Endodermal cell (in vitro differentiated cells): Measurements from ENCODE around the gene C9orf78. TPM values are rescaled to one million over a fixed set of nuclear protein-coding genes. Genes with fewer than 3 reads are reported as not detected.

Source experiments
- DNase-seq: peaks from one replicate; pipeline ENCODE4 v3.0.0-alpha.2; 2017
- H3K27ac ChIP-seq: 2 replicates; pipeline ENCODE4 v1.5.1; 2013; ENCODE audit warnings: mild to moderate bottlenecking, low read depth, low read length, moderate library complexity
- H3K27me3 ChIP-seq: 2 replicates; pipeline ENCODE4 v1.6.1; 2013; ENCODE audit warnings: mild to moderate bottlenecking, low read length, moderate library complexity; ENCODE audit not compliant: insufficient read depth, control insufficient read depth, poor library complexity, severe bottlenecking
- H3K36me3 ChIP-seq: 2 replicates; pipeline ENCODE4 v1.7.0; 2013; ENCODE audit warnings: mild to moderate bottlenecking, low read length, moderate library complexity; ENCODE audit not compliant: control insufficient read depth, insufficient read depth
- H3K4me1 ChIP-seq: one replicate; pipeline ENCODE4 v1.7.0; 2013; ENCODE audit warnings: low read length; ENCODE audit not compliant: control insufficient read depth, insufficient read depth
- H3K4me3 ChIP-seq: 2 replicates; pipeline ENCODE4 v1.5.1; 2013; ENCODE audit warnings: mild to moderate bottlenecking, low read length, moderate library complexity
- H3K9ac ChIP-seq: 2 replicates; pipeline ENCODE4 v1.6.1; 2013; ENCODE audit warnings: mild to moderate bottlenecking, low read length, moderate library complexity; ENCODE audit not compliant: poor library complexity, severe bottlenecking; ENCODE audit errors: extremely low read depth
- H3K9me3 ChIP-seq: 2 replicates; pipeline ENCODE4 v1.6.1; 2013; ENCODE audit warnings: mild to moderate bottlenecking, low read length, moderate library complexity; ENCODE audit not compliant: control insufficient read depth
- H3K27ac Mint-ChIP-seq: 2 replicates; pipeline ENCODE4 v1.8.0; 2020; ENCODE audit warnings: mixed read lengths
- H3K27me3 Mint-ChIP-seq: 2 replicates; pipeline ENCODE4 v1.8.0; 2021; ENCODE audit warnings: mild to moderate bottlenecking, mixed read lengths; ENCODE audit not compliant: insufficient read depth
- H3K36me3 Mint-ChIP-seq: 2 replicates; pipeline ENCODE4 v1.8.0; 2020; ENCODE audit warnings: low read depth, mixed read lengths
- H3K4me1 Mint-ChIP-seq: 2 replicates; pipeline ENCODE4 v1.8.0; 2020; ENCODE audit warnings: mixed read lengths
- H3K4me3 Mint-ChIP-seq: 2 replicates; pipeline ENCODE4 v1.8.0; 2020; ENCODE audit warnings: mild to moderate bottlenecking, moderate library complexity, mixed read lengths
- H3K9me3 Mint-ChIP-seq: 2 replicates; pipeline ENCODE4 v1.8.0; 2020; ENCODE audit warnings: mild to moderate bottlenecking, mixed read lengths
- CTCF ChIP-seq: fragments of 200-600 bp; sonication (generic); conservative IDR thresholded peaks from 2 replicates; pipeline ENCODE4 v1.5.0; 2021; ENCODE audit warnings: antibody characterized with exemption, mild to moderate bottlenecking
- WGBS, 2 experiments: methylation state at CpG; one replicate each; pipeline versions ENCODE4 v1.1.5 to v1.1.7; 2013; ENCODE audit warnings: missing lambda C conversion rate in 2 of 2, mixed read lengths in 1 of 2; ENCODE audit not compliant: insufficient coverage in 1 of 2, insufficient read length in 1 of 2; 5-methylcytosine and 5-hydroxymethylcytosine counted together
- total RNA-seq, 2 donors: library from RNA; stranded (reverse); fragmentation: NEBNext Ultra II Directional in 1 of 2; extraction: Animal tissue kit (Norgen Biotek cat#: 25700) in 1 of 2; gene quantifications; 2 replicates in 1 of 2; 3 replicates in 1 of 2; pipeline ENCODE4 v1.2.1, GENCODE V29; 2021

C9orf78 gene
- total RNA-seq, 2 donors from 2014 or later, result 29.9 to 34.1 TPM

GRCh38 chr9:129860653-129861446 lies 25.8 kb upstream of the C9orf78 start:
- H3K4me3 ChIP-seq, result no peak overlapping the region
- no peaks in the 10 kb centered on the region for H3K4me1 Mint-ChIP-seq
- no peaks in the 10 kb centered on the region for H3K4me1 ChIP-seq
- DNase-seq, result no peak
- TF ChIP-seq CTCF, result no peak
- H3K9me3 Mint-ChIP-seq, result no peaks in the 10 kb centered on the region
- 74 to 76% methylated on average over 8 to 11 of the region's 11 CpGs for WGBS, 2 experiments
- no peaks in the 10 kb centered on the region for H3K27me3 ChIP-seq
- peaks cover 17% of the 10 kb centered on the region for H3K36me3 ChIP-seq
- no peak overlapping the region for H3K9ac ChIP-seq
- H3K27ac ChIP-seq, result no peak overlapping the region
- H3K27ac Mint-ChIP-seq, result peak overlapping the region; percentile 46
- no peak overlapping the region for H3K4me3 Mint-ChIP-seq
- no peaks in the 10 kb centered on the region for H3K9me3 ChIP-seq
- H3K36me3 Mint-ChIP-seq, result peaks cover 40% of the 10 kb centered on the region
- no peaks in the 10 kb centered on the region for H3K27me3 Mint-ChIP-seq

GRCh38 chr9:129858167-129858962 lies 23.3 kb upstream of the C9orf78 start:
- no peaks in the 10 kb centered on the region for H3K4me1 ChIP-seq
- peaks cover 24% of the 10 kb centered on the region for H3K36me3 ChIP-seq
- no peak for DNase-seq
- no peak overlapping the region for H3K27ac Mint-ChIP-seq
- no peaks in the 10 kb centered on the region for H3K27me3 Mint-ChIP-seq
- no peaks in the 10 kb centered on the region for H3K4me1 Mint-ChIP-seq
- peaks cover 44% of the 10 kb centered on the region for H3K36me3 Mint-ChIP-seq
- H3K9me3 Mint-ChIP-seq, result no peaks in the 10 kb centered on the region
- H3K4me3 ChIP-seq, result no peak overlapping the region
- no peak overlapping the region for H3K4me3 Mint-ChIP-seq
- WGBS, 2 experiments, result 81 to 82% methylated on average over 7 to 11 of the region's 11 CpGs
- H3K9ac ChIP-seq, result no peak overlapping the region
- TF ChIP-seq CTCF, result no peak
- no peak overlapping the region for H3K27ac ChIP-seq
- no peaks in the 10 kb centered on the region for H3K27me3 ChIP-seq
- H3K9me3 ChIP-seq, result no peaks in the 10 kb centered on the region

GRCh38 chr9:129857207-129857606 lies 22.1 kb upstream of the C9orf78 start:
- Mint-ChIP-seq H3K4me1 (no peaks in the 10 kb centered on the region), H3K27ac (no peak overlapping the region), H3K36me3 (peaks cover 45% of the 10 kb centered on the region), H3K9me3 (no peaks in the 10 kb centered on the region), H3K27me3 (no peaks in the 10 kb centered on the region), H3K4me3 (no peak overlapping the region)
- DNase-seq, result no peak
- Histone ChIP-seq H3K4me3 (no peak overlapping the region), H3K27me3 (no peaks in the 10 kb centered on the region), H3K27ac (no peak overlapping the region), H3K9me3 (no peaks in the 10 kb centered on the region), H3K9ac (no peak overlapping the region), H3K4me1 (no peaks in the 10 kb centered on the region), H3K36me3 (peaks cover 31% of the 10 kb centered on the region)
- 95 to 100% methylated on average over 4 to 7 of the region's 7 CpGs for WGBS, 2 experiments
- no peak for TF ChIP-seq CTCF
